Measurements from ENCODE around the gene SLC16A5. TPM values are rescaled to one million over a fixed set of nuclear protein-coding genes. Genes with fewer than 3 reads are reported as not detected.
"Not testable (repeated sequence)": the region's sequence is repeated elsewhere in the genome, so short reads cannot be mapped to it uniquely, and the experiment has no call there.

SLC16A5 gene
- total RNA-seq, 1 donor from 2014 or later, result 3.9 TPM

DNA sequence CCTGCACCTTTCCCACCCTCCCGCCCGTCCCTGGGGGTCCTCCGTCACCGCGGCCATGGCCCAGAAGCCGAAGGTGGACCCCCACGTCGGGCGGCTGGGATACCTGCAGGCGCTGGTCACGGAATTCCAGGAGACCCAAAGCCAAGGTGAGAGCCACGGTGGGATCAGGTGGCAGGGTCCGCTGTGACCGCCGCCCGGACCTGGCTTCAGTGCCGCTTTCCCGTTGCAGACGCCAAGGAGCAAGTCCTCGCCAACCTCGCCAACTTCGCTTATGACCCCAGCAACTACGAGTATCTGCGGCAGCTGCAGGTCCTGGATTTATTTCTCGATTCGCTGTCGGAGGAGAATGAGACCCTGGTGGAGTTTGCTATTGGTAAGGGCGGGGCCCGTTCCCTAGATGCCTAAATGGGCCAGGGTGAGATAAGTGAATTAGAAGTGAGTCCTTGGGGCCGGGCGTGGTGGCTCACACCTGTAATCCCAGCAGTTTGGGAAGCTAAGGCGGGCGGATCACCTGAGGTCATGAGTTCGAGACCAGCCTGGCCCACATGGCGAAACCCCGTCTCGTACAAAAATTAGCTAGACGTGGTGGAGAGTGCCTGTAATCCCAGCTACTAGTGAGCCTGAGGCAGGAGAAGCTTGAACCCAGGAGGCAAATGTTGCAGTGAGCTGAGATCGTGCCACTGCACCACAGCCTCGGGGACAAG is 22.6 kb downstream of the SLC16A5 start:
- peak in 1 of 2 donors; percentile 29 for DNase-seq (ENCODE audit: low read depth in 2 of 2)

DNA sequence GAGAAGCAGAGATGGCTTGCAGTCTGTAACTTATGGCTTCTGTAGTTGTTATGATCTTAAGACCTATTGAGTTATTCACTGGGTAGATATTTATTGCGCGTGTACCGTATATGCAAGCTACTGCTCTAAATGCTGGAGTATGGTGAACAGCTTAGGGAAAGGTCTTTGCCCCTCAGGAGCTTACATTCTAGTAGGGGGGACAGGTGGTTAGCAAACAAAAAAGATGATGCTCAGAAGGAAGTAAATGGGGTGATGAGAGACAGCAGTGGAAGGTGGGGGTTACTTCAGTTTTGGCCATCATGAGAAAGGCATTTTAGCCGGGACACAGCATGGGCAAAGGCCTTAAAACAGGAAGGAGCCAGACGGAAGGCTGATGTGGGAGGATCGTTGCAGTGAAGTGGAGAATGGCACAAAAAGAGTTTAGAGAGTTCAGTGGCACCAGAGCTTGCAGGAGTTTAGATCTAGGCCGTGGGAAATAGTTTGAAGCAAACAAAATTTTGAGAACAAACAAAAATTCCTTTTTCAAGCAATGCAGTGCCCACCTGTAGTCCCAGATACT is 24.1 kb downstream of the SLC16A5 start:
- no peak for DNase-seq (ENCODE audit: low read depth in 2 of 2)

DNA sequence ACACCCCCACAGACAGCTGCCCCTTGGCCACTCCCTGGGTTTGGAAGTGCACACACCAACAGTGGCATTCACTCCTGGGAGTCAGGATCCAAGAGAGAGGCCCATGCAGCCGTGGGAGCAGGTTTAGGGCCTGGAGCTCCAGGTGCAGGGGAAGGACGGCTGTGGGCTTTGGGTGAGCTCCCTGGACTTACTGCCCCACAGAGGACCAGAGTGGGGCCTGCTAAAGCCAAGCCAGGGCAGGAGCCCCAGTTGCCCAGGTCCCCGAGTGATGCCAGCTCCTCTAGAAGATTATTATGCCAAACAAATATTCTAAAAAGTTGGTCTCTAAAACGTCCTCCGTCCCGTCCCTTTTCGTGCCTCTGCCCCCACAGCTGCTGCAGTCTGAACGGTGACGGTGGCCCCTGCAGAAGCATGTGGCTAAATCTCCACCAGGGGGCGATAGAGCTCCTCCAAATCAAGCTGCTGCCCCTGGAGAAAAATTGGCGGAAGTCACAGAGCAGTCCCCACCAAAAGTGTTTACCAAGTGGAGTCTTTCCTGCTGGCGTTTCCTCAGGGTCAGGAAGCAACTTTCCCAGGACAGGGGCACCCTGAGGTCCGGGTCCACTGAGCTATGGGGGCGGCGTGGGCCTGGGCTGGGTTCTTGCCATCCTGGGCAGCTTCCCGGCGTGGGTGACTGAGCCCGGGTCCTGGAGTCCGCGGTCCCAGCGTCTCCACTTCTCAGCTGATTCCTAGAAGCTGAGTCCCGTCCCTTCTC is 26.2 kb downstream of the SLC16A5 start:
- peak; percentile 85 to 90 for DNase-seq (ENCODE audit: low read depth in 2 of 2)

DNA sequence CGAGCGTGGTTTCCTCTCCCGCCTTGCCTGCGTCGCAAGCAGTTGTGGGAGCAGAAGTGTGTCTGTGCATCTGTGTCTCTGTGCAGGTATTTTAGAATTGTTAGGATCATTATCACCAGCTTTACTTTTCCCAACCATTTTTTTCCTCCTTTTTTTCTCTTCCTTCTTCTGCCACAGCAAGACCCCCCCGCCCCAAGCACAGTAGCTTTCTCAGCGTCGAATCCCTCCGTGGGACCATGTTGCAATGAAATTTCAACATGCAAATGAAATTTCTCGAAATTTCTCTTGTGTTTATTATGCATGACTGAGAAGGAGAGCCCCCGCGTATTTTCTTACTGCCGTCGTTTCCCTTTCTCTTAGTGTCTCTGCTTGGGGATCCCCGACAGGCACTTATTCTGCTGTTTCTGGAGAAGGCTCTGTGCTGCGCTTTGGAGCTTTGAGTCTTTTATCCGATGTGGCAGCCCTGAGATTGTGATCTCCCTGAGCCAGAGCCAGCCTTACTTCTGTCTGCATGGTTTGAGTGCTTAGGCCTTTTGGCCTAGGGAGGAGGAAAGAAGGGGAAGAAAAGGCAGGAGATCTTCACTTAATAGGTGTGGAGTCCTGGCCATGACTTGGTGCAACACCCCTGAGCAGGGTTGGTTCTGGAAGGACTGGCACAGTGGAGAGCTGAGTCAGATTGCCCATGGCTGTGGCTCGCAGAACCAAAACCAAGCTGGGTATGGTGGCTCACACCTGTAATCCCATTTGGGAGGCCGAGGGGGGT is 27.0 kb downstream of the SLC16A5 start:
- no peak for DNase-seq (ENCODE audit: low read depth in 2 of 2)

DNA sequence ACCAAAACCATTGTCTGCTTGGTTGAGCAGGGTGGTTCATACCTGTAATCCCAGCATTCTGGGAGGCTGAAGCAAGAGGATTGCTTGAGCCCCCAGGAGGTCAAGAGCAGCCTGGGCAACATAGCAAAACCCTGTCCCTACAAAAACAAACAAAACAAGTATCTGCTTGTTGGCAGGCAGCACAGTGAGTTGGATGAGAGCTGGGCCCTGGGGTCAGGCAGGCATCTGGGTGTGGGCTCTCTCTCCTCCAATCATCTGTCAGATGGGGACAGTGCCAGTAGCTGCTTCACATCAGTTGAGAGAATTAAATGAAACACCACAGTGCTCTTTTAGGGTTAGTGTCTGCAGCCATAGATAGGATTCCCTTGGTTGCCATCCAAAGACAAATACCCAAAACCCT is 27.8 kb downstream of the SLC16A5 start:
- DNase-seq (ENCODE audit: low read depth in 2 of 2), result no peak

DNA sequence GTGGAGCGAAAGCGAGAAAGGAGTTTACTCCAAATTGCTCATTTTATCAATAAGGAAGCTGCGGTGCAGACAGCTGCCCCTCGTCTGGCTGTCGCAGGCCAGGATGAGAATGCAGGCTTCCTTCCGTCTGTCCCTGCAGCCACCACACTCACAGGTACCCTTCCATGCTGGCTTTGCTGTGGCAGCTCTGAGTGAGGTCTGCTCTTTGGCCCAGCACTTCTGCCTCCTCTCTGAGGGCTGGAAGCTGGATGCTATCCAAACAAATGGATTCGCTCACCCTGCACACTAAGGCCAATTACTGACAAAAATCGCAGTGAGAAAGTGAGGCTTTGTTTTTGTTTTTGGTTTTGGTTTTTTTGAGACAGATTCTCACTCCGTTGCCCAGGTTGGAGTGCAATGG is 29.0 kb downstream of the SLC16A5 start:
- DNase-seq (ENCODE audit: low read depth in 2 of 2), result no peak

DNA sequence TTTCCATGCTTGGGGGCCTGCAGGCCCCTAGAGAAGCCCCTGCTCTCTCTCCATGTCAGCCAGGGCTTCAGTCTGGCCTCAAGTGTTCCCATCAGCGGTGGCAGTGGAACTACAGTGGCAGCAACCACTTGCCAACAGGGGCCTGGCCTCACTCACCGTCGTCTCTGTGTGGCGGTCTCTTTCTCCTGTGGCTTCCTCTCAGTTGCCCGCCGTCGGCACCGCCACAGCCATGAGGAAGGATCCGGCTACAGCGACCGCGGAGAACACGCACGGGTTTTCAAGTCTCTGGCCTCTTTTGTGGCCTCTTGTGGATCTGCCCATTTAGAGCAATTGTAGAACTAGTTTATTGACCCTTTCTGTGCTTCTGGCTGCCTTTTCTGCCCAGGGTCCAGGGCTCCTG is 30.6 kb downstream of the SLC16A5 start:
- no peak for DNase-seq (ENCODE audit: low read depth in 2 of 2)

DNA sequence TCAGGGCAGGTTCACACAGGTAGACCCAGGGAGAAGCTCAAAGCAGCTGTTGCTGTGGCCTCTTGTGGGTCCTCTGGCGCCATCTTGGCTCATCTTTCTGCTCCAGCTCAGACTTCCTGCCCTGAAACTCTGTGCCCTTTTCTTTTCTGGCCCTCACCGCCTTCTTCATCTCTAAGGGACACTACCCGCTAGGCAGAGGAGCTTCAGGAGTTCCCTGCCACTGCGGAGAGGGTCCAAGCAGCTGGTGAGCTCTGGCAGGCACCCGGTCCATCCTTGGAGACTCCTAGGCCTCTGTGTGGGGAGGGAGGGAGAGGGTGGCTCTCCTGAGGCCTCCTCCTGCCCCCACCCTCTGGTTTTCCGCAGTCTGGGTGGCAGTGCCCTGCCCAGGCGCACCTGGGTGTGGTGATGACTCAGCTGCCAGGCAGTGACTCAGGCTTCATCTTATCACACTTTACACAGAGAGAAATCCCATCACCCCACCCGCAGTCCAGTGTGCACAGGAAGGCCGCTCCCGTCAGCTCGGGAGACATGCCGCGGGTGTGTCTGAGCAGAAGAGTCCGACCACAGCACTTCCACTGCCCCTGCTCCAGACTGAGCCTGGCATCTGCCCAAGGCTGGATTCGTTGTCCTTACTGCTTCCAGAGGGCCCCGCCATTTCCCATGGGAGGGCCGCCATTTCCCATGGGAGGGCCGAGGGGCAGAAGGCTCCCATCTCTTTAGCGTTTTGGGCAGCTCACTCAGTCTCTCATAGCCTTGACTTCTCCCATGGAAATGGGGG is 36.5 kb downstream of the SLC16A5 start:
- DNase-seq (ENCODE audit: low read depth in 2 of 2), result peak; percentile 55 to 91

DNA sequence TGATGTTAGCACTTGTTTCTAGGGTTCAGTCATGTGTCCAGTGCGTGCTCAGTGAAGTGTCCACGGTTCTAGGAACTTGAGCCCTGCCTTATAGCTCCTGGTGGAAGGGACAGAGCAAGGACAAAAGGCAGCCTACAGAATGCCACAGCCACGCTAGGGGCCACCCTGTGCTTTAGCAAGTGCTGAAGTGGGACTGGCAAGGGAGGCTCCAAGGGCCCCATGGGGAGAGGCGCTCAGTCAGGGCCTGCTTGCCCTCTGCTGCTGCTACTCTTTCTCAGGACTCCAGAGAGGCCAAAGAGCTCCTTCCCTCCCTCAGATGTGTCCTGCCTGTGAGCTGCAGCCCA is 37.0 kb downstream of the SLC16A5 start:
- no peak for DNase-seq (ENCODE audit: low read depth in 2 of 2)

DNA sequence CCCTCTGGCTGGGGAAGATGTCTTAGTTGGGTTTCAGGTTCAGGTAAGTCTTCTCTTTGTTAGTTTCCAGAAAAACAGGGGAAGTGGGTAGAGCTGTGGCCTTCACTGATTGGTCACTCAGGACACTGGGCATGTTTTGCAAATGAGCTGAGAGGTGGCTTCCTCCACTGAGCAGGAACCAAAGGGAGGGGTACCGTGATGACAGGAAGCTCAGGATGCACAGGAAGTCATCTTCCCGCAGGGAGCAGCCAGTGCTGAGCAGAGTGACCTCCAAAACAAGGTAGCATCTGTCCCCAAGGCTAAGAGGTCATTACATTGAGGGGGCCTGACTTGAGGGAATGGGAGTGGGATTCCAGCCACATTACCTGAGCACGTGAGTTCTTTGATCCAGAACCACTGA is 38.2 kb downstream of the SLC16A5 start:
- DNase-seq (ENCODE audit: low read depth in 2 of 2), result no peak

DNA sequence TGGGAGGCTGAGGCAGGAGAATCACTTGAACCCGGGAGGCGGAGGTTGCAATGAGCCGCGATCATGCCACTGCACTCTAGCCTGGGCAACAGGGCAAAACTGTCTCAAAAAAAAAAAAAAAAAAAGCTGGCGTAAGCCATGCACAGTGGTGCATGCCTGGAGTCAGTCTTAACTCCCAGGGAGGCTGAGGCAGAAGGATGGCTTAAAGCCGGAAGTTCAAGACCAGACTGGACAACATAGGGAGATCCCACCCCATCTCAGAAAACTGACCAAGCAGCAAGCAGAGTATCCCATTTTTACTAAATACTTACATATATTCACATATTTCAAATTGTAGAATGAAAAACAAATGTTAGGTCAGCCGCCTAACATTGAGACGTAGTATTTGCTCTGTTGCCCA is 39.2 kb downstream of the SLC16A5 start:
- DNase-seq (ENCODE audit: low read depth in 2 of 2), result no peak

DNA sequence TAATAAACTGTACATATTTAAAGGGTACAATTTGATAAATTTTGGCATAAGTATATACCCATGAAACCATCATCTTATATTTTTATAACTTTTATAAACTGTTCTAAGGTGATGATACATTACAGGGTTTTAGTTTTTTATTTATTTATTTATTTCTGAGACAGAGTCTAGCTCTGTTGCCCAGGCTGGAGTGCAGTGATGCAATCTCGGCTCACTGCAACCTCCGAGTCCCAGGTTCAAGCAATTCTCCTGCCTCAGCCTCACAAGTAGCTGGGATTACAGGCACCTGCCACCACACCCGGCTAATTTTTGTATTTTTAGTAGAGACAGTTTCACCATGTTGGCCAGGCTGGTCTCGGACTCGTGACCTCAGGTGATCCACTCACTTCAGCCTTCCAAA is 40.2 kb downstream of the SLC16A5 start:
- DNase-seq (ENCODE audit: low read depth in 2 of 2), result not testable (repeated sequence)

DNA sequence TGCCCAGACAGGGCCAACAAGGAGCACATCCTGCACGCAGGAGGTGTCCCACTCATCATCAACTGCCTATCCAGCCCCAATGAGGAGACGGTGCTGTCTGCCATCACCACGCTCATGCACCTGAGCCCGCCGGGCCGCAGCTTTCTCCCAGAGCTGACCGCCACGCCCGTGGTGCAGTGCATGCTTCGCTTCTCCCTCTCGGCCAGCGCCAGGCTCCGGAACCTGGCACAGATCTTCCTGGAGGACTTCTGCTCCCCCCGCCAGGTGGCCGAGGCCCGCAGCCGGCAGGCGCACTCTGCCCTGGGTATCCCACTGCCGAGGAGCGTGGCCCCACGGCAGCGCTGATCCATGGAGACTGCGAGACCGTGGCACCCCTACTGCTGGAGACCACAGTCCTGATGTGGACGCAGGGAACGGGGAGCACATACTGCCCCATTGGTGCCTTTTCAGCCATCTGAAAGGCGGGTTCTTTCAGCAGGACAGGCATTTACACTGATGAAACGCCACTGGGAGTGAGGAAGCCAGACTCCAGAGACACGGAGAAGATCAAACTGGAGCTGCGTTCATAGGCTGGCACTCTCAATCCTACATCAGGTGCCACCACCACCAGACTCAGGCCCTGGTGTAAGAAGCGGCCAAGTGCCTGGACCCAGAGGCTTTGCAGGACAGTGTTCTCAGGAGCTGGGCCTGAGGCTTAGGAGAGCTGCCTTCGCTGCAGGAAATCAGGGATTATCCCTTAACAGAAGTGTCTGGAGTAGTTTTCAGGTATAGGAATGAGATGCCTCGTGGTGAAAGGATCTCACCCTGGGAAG is 41.1 kb downstream of the SLC16A5 start:
- DNase-seq (ENCODE audit: low read depth in 2 of 2), result no peak

DNA sequence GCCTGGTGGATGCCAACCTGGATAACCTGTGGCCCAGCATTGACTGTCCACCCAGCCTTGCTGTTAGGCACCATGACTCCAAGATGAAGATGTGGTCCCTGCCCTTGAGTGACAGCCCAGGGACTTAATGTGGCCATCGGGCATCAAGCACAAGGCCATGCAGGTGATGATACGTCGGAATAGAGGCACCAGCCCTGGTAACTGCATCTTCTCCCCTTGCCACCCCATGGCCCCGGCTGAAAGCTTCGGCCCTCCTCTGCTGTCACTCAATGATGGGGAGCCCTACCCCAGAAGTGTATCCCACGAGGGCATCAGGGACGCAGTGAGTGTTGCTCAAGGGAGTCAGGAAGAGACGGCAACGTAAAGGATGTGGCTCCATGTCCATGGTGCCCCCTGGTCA is 41.8 kb downstream of the SLC16A5 start:
- DNase-seq (ENCODE audit: low read depth in 2 of 2), result no peak

DNA sequence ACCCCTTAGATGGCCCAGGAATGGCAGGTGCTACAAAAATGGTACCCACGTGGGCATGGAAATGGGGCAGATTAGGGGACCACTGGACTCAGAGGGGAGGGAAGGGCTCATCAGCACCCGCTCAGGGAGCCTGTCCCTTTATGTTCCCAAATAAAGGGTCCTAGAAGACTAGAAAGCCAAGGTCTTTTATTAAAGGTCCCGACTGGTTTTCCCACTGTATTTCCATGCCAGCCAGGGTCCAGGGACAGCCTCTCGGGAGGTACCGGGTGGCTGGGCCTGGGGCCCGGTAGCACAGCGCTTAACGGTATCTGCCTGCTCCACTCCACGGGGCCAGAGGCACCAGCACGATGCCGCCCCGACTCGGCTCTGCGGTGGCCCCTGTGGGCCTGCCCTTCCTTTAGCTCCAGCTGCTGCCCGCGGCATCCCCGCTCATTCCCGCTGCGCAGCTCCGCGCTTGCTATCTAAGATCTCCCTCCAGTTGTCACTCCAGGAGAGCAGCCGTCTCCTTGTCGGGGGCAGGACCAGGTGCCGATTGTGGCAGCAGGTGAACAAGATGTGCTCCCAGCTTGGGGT is 42.4 kb downstream of the SLC16A5 start:
- DNase-seq (ENCODE audit: low read depth in 2 of 2), result no peak

DNA sequence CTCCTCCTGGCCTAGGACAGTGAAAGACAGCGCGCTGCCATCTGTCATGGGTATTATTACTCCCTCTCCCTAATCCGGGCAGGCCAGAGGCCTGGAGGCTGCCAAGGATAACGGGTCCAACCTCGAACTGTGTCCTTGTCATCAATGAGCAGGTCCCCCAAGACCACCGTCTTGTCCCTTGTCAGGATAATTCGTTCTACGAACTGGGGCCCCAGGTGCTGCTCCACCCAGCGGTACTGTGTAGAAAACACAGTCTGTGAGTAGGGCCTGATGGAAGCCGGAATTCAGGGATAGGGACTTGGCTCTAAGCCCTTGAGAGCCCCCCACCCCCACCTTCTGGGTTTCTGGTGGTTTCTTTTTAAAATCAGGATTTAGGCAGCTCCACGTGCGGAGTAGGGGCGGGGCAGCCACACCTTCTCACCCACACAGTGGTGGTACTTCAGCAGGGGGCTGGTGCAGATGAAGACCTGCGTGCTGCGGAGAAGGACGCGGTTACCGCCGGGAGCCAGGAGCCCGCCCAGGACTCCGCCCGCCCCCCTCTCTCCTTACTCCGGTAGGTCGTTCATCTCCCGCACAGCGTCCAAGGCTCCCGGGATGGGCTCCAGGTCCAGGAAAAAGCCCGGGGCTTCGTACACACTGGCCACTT is 43.0 kb downstream of the SLC16A5 start:
- DNase-seq (ENCODE audit: low read depth in 2 of 2), result peak; percentile 43 to 78

DNA sequence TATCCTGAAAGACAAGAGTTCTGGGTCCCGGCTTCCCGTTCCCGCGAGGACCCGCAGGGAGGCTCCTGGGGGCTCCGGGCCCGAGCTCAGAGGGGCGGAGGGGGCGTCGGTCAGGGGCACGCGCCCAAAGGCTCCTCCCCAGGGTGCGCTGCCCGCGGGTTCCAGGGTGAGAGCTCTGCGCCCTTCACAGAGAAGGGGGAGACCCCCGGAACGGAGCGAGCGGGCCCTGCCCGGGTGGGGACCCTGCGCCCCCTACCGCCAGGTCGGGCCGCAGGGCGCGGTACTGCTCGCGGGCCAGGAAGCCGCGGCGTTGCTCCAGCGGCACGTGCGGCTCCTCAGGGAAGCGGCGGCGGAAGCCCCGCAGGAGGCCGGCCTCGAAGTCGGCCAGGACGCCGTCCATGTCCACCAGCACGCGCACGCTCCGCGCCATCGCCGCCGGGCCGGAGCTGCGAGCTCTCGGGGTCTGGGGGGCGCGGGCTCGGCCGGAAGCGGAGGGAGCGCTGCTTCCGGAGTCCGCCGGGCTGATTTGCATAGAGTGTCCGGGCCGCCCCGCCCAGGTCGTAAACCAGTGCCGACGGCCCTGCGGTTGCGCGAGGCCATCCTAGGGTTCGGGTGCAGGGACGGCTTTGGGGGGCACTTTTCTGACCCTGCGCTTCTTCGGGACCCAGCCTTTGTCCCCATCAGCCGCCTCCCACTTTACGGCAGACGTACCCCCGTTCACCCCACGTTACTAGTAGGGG is 43.7 kb downstream of the SLC16A5 start, which contains the start of gene NT5C:
Gene NT5C (minus strand): TSS at position 465 of the 740 bp plus-strand sequence. CDS start 35 bp downstream, at position 430.
- peak; percentile 41 to 72 for DNase-seq (ENCODE audit: low read depth in 2 of 2)
